Measurements from ENCODE around the gene EML6.

Gene EML6

DNA sequence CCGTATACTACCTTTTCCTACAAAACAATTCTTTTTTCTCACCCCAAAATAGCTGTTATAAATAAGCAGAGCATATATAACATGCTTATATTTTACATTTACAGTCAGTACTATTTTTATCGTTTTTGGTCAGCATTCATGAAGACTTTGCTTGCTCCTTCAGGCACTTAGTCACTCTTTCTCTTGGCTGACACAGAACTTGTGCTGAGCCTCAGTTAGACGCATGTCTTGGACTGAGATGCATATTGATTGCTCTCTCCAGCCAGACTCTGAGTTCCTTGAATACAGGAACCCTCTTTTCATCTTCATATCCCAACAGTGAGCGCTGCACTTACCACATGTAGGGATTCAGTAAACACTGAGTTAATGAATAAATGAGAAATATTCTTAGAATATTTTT is 168.4 kb downstream of the EML6 start:
- DNase-seq = no peak

DNA sequence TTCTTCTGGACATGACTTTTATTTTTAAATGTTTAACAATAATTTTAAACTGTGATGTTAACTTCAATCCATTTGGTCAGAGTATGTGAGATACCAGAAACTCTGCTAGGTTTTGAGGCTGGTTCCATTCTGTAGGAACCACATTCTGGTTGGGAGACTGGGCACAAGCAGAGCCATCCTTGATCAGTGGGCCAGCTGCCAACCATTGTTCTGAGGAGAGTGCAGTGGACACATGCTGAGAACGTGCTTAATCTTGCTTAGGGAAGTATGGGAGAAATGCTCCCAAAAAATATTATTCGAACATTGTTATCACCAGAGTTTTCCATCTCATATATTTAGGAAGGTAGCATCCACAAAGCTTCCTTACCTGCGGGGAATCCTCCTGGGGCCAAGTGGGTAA is 171.0 kb downstream of the EML6 start:
- no peak for DNase-seq

DNA sequence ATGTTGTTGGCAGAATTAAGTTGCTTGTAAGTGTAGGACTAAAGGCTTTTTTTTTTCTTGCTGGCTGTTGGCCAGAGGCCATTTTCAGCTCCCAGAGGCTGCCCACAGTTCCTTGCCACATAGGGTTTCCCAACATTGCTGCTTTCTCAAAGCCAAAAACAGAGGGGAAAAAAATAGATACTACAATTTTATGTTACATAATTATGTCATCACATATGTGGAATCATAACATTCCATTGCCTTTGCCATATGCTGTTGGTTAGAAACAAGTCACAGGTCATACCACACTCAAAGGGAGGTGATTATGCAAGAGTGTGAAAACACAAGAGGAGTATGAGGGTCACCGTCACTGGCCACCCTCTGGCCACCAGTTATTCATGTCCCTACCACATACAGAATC is 172.3 kb downstream of the EML6 start:
- DNase-seq = no peak

DNA sequence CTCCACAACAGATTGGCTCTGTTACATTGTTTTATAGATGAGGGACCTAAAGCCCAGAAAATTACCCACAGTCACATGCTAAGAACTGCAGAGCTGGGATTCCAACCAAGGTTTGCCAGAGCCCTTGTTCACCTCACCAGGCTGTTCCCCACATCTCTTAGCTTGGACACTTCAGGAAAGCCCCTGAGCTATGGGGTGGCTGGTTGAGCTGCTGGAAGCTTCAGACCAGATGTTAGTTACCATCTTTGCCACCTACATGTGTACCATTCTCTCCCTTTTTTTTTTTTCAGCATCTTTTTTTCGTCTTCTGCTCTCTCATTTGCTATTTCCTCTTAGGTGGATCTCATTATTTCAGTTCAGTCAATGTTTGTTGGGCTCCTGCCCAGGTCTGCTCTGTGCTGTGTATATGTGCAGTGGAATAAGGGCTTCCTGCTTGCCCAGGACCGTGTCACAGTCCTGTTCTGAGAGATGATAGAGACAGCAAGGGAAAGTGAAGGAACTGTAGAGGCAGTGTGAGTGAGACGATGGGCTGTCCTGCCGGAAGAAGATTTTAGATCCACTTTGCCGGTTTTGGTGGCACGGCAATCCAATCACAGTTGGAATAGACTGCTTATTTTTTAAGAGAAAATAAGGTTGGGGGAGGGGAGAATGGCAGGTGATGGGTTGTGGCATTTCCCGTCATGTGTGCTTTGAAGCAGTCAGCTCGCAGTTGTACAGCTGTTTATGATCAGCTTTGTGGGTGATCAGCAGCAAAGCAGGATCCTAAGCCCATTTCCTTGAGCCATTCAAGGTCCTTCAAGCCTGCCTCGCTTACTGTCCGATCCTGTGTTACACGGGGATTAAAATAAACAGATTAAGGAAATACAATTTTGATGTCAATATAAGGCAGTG is 174.2 kb downstream of the EML6 start:
- no peak for DNase-seq

DNA sequence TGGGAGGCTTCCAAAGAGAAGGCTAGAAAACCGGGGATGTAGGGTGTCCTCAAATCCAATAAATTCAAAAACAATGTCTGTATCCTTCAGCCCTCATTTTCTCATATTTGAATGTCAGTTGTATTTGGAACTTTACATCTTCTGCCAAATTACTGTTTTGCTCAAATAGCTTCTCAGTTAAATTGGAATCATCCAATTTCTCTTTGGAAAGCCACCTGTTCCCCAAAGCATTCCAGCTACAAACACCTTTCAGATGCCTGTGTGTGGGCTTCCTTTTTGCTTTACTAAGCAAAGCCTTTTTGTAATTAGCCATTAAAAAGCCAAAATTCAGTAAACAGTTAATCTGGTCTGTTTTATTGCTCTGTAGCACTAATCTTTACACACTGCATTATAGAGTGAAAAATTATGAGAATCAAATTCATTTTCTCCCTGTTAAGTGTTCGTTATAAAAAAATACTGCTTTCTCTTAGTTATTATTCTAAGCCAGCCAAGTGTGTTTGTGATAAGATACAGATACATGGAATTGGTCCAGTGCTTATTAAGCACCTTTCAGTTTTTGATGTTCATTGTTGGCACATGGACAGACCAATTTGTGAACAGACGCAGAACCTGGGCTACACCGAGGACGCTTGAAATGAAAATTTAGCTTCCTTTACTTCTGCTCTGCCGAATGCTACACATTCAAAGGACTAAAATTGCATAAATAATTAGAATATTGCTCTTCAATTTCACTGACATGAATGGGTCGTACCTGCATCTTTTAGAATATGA is 175.2 kb downstream of the EML6 start:
- DNase-seq = no peak

GRCh38 chr2:54899576-54900200 is 176.2 kb downstream of the EML6 start:
- DNase-seq = no peak

DNA sequence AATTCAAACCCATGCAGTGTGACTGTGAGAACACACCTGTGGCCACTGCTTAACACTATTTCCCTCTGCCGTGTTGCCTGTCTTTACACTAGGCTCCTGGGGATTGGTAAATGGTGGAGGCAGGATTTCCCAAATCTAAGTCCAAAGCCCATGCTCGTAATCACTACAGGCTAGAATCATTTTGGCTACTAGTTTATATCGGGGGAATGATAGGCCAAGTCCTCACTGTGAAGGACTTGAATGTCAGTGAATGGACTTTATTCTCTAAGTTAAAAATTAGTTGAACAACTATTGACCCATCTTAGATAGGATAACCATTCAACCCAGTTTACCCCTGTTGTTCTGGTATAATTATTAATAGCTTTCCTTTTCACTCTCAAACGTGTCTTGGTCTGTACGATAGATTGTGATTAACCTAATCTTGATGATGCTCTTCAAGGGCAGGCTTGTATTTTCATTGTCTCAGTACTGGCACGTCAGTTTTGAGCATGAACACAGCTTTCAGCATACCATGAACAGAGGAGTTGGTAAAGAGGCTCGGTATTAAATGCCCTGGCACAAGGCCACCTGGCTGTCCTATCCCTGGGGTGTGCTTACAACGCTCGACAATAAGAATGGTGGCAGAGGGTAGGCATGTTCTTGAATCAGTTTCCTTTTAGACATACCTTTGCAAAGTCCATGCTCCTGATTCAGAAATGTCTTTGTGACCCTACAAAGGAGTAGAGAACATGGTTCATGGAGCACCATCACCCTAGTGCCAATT is 177.9 kb downstream of the EML6 start:
- DNase-seq = no peak

DNA sequence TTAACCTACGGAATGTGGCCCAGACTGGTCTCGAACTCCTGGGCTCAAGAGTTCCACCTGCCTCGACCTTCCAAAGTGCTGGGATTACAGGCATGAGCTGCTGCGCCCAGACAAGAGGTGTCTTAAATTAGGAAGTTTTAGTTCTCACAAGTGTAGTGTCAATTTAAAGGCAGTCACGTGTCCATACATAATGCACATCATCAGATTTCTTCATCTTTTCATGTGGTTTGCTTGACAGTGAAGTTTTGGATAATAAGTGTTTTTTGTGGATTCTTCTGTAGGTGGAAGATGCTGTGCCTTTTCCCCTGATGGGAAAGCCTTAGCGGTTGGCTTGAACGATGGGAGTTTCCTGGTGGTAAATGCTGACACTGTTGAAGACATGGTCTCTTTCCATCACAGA is 179.3 kb downstream of the EML6 start:
- no peak for DNase-seq

GRCh38 chr2:54903736-54904554 is 180.5 kb downstream of the EML6 start:
- DNase-seq = peak; percentile 65

DNA sequence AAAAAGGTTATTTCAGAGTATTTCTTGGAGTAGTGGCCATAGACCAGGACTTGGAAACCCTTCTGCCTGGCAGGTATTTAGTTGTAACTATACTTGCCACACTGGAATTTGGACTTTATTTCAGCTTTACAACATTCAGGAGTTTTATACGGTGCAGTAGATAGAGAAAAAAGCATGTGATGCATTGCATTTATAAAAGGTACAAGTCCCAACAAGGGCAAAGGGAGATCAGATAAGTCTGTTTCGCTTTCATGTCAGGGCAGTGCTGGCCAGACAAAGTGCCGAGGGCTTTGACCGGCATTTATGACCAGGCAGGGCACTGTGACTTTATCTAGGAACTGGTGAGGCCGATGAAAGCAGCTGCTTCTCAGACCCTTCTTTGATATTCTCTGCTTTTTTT is 181.4 kb downstream of the EML6 start:
- no peak for DNase-seq

- no peak for DNase-seq
Observed at GRCh38 chr2:54906716-54907115, 183.3 kb downstream of the EML6 start.

GRCh38 chr2:54907663-54908062 is 184.2 kb downstream of the EML6 start:
- DNase-seq = no peak

DNA sequence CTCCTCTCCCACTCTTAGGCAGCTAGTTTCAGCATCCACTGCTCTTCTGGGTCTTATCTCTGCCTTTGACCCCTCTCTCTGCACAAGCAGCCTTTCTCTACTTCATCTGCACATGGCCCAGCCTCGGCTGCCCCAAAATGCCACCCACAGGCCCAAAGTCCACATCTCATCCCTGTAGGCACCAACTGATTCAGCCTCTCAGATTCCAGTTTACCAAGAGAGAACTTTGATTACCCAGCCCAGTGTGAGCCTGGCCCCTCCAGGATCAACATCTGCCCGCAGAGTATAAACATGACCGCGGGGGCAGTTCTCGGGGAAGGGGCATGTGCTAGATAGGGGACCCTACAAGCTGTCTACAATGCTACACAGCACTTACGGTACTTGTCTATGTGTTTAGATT is 185.1 kb downstream of the EML6 start:
- DNase-seq = no peak

- no peak for DNase-seq
Observed at GRCh38 chr2:54909001-54909400, 185.5 kb downstream of the EML6 start.

- DNase-seq = no peak
Observed at GRCh38 chr2:54912305-54912704, 188.8 kb downstream of the EML6 start.

DNA sequence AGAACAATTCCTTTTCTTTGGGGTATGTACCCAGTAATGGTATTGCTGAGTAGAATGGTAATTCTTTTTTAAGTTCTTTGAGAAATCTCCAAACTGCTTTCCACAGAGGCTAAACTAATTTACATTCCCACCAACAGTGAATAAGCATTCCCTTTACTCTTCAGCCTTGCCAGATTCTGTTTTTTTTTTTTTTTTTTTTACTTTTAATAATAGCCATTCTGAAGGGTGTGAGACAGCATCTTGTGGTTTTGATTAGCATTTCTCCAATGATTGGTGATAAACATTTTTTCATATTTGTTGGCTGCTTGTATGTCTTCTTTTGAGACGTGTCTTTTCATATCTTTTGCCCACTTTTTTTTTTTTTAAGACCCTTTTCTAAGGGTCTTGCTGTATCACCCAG is 189.4 kb downstream of the EML6 start:
- DNase-seq = no peak

- DNase-seq = no peak
Observed at GRCh38 chr2:54914637-54915036, 191.2 kb downstream of the EML6 start.

DNA sequence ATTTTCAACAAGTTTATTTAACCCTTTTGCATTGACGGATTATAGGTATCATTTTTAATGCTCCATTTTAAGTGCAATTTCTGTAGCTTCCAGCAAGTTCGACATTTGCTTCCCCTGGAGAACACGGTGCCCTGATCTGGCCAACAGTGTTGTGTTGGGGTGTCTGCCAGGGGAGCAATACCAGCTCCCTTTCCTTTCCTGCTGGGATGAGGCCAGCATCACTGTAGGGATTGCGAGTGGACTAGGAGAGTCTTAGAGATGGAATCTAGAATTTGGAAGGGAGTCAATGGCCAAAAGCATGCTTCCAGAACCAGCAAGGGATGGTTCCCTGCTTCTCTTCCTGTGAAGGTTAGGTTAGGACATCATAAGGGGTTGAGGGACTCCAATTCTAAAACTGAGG is 191.6 kb downstream of the EML6 start:
- no peak for DNase-seq

GRCh38 chr2:54916637-54917036 is 193.2 kb downstream of the EML6 start:
- DNase-seq = no peak

- DNase-seq = no peak
Observed at GRCh38 chr2:54918647-54919280, 195.3 kb downstream of the EML6 start.

GRCh38 chr2:54920660-54921059 is 197.2 kb downstream of the EML6 start:
- no peak for DNase-seq

GRCh38 chr2:54924121-54924520 is 200.7 kb downstream of the EML6 start:
- no peak for DNase-seq
